Stimulated activated CD4-positive, alpha-beta T cell treated with anti-CD3 and anti-CD28 coated beads, Interleukin-2, amount 100 ng/mL, for 24 hours (primary cell): ENCODE measurements around the gene LYSMD4.

Experiments
- DNase-seq, 2 donors: peaks; one replicate each; pipeline ENCODE4 v3.0.0-alpha.2; 2020

LYSMD4 gene

DNA sequence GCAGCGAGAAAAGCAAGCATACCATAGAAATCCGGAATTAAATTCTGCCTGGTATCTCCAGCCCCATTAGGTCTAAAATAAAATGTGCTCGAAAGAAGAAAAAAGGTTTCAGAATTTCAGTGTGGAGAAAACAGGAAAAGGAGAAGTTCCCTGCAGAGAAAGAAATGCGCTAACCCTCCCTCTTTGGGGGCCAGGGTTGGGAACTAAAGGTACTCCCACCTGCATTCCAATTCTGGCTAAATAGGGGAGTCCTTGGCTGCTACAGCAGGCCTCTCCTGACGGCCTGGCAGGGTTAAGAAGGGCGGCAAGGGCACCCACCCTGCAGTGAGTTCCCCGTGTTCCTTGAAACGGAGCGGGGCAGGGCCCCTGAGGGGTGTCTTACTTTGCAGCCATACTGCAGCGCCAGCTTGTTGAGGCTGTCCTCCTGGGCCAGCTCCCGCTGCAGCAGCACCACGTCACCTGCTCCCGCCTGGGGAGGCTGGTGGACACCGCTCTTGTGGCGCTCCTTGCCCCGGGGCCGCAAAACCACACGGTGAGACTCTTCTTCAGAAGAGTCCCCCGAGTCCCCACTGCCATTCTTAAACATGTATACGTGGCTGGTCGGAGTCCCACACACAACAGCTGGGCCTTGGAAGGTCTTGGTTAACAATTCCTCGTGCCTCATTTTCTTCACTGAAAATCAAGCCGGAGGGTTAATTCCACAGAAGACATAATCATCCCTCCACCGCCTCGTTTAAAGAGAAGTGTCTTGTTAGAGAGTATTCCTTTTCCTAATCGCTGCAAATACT, 1.7 kb downstream of the LYSMD4 start:
- DNase-seq, result no peak

DNA sequence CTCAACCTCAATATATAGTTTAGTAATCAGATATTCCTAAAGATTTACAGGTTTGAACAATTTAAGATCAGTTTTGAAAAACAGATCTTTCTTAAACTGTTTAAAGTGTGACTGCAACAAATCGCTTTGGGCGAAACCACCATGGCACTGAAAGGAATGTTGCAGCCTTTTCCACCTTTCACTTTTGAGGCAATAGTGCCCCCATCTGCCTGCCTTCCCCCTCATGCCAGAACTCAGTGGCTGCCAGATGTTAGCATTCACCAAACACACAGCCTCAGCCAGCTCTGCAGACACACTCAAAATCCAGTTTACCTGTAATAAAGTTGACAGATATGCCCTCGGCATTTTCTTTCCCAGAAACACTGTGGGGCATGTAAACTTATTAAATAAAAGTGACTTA, 3.3 kb downstream of the LYSMD4 start:
- peak in 1 of 2 donors; percentile 12 for DNase-seq

DNA sequence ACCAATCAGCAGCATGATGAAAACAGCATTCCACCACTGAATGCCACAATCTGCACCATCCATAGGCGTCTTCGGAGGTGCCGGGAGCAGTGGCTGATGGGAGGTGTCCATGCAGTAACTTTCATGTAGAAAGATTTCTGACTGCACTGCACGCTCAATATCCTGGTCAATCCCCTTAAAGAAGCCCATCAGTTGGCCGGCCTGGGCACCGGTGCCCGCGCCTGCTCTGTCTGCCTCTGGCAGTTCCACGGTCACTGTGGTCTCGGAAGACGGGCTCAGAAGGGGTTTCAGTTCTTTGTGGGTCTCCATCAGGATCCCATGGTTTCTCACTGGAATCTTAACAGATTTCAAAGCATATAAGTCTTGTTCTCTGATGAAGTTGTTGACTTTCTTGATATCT, 3.9 kb downstream of the LYSMD4 start:
- DNase-seq, result no peak

DNA sequence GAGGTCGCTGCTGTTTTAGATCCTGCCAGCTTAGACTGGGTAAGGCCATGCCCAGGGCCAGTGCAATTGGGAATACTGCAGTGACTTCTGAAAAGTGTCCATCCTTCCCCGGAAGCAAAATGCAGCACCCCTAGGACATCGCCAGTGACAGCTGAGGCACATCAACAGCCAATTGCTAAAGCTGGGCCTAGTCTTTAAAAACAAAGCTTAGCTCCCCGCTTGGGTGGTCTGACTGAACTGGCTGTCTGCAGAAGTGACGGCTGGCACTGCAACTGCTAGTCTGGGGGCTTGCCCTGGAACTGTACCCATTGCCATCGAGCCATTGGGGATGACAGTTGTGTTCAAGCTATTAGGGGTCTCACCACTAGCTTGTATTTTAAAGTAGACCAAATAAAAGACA, 4.3 kb downstream of the LYSMD4 start:
- DNase-seq, result no peak

DNA sequence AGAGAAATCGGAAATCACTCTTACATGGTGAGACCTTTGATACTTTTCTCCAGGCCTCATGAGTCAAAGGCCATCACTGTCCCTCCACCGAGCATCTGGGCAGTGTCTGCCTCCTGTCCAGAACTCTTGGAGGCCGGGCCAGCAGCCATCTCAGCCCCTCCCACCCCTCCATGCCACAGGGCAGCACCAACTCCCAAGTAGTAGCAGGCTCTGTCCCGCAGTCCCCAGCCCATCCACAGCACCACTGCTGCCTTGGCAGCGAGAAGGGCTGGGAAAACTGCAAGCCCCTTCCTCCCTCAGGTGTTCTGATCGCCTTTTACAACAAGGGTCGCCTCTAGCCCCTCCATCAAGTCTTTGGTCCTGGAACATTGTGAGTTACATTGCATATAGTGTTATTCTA, 5.5 kb downstream of the LYSMD4 start:
- DNase-seq, result no peak

DNA sequence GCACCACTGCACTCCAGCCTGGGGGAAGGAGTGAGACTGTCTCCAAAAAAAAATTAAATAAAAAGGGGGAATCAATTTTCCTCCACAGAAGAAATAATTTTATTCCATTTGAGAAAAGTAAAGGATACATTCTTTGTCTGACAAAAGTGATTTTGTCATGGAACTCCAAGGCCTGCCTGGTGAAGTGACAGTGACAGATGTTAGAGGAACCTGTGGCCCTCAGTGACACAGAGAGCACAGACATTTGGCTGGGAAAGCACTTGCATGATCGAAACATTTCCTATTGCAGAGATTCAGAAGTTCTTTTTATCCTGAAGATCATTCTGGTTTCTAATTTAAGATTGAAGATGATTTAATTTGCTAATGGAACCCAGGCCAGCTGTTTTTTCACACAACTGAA, 5.9 kb downstream of the LYSMD4 start:
- DNase-seq, result no peak

DNA sequence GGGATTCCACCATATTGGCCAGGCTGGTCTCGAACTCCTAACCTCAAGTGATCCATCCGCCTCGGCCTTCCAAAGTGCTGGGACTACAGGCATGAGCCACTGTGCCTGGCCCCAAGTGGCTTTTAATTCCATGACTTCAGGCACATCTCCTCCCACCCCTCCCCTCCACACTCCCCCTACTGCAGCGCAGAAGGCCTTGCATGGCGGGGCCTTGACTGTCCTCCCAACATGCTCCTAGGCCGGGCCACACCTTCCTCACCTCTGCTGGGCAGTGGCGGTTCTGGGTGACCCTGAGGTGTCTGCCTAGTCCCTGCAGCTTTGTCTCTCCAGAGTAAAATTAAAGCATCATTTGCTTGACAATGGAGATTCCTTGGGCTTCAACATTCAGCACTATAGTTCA, 6.9 kb downstream of the LYSMD4 start:
- DNase-seq, result no peak

DNA sequence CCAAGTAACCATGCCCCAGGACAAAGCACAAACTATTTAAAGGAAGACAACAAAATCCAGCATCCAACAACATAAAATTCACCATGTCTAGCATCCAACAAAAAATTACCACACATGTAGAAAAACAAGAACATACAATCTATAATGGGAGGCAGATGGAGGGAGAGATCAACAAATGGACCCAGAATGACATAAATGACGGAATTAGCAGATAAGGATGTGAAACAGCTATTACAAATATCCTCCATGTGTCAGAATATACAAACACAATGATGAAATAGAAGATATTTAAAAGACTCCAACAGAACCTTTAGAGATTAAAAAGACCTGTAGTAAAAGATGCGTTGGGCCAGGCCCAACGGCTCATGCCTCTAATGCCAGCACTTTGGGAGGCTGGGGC, 10.8 kb downstream of the LYSMD4 start:
- no peak for DNase-seq

DNA sequence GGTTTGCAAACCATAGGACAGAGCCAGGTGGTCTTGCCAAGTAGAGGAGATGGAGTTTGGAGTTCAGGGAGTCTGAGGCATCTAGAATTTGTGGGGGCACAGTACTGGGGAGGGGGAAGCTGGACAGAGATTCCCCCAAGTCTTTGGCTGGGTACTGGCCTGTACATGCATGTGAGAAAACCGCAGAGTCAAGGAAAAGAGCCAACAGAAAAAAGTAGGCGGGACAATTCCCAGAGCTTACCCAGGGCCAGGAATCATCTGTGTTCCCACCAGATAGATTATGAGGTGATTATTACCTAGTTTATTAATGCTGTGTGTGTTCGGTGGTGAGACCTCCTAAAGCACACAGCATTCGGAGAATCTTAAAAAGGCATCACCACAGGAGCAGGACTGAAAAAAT, 11.3 kb downstream of the LYSMD4 start:
- DNase-seq, result no peak

DNA sequence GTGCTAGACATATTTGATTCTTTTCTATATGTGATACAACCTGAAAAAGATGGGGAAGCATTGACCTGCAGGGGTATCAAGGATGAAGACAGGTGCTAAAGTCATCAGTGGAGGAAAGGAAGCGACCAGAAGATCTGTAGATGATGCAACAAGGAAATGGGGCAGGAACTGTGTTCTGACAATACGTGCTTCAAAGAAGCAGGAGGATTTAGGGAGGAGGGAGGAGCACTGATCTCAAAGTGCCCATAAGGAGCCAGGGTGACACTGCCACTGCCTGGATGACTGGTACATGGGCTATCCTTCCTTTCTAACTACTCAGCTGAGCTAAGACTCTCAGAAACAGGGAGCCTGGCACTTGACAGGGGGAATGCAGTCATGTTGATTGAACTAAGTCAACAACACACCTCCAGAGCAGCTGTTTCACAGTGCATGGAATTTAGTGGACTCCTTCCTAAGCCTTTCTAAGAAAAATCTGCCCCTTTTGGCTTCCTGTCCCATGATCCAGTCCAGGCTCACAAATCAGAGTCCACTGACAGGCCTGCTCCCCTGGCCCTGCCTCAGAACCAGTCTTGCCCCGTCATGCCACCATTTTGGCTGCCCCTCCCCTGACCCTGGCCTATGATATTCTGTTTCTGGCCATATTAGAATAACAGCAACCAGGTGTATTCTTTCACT, 12.0 kb downstream of the LYSMD4 start:
- DNase-seq, result no peak

DNA sequence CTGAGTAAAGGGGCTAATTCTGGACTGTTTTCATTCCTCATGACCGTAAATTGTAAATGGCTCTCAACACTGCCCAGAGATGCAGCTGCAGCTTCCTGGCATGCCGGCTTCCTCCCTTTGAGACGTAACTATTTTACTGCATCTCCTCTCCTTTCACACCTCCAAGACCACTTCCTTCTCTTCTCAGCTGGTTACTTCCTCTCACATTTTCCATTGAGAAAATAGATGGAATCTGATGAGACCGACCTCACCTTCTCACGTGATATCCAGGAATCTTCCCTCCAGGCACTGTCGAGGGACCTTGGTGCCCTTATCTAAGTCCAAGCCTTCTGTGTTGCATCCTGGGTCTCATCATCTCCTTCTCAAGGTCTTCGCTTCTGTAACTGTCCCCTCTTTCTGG, 12.7 kb downstream of the LYSMD4 start:
- peak in 1 of 2 donors; percentile 21 for DNase-seq

DNA sequence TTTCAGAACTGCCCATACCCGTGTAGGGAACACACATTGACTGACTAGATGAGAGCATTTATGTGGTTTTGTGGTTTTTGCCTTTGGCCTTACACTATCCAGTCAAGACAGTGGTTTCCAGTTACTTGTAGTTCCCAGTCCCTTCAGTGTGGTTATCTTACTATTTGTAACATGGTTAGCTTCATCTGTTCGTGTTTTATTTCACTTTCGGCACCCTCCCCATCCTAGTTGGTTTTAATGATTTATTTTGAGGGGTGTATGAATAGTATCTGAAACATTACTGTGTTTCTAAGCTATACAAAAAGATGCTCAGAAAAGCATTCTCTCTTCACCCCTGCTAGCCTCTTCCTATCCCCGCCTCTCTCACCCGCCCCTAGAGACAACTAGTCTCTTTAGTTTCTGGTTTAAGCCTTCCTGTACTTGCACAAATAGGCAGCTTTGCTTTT, 14.1 kb downstream of the LYSMD4 start:
- no peak for DNase-seq

DNA sequence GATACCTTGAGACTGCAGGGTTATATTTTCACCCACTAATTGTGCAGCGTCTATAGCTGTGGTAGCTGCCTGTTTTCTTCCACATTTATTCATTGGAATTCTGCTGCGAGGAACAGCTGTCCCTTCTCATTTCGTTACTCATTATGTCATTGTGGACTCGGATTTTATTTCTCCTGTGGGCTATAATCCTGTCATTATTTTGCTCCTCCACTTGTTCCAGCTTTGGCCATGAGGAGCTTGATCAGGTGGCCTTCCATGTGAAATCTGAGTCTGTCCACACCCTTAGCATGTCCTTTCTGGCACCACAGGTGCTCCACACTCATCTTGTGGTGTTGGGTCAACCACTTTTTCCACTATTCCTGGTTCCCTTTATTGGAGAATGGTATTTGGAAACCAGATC, 14.8 kb downstream of the LYSMD4 start:
- no peak for DNase-seq

DNA sequence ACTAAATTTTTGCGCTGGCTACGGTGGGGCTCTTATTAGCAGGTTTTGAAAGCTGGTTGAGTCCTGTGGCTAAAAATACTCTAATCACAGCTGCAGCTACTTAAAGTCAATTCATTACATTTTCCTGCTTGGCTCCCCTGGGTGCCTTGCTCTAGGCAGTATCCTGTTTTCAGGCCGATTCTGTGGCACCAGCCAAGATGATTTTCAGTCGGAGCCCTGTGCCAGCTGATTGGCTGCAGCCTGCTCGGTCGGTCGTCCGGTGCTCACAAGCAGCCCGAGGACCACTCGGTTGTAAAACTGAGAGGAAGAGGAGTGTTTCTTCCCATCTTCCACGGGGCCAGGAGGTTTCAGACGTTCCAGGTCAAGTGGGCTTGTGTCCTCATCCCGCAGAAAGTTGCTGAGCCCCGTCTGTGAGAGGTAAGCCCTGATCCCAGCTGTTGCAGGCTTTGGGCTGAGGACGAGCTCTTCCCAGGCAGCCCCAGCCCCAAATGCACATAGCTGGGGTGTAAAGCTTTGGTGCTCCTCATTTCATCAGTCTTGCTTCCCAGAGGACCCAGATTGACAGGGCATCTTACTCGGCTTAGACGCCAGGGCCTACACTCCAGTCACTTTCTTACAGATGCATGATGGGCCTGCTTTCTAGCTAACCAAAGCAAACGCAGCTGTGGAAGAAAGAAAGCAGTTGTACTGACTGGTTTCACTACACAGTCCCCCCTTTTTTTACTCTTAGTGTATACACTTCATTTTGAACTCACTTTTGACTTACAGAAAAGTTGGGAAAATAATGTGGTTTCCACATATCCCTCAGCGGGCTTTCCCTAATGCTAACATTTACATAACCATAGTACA, 15.9 kb downstream of the LYSMD4 start:
- DNase-seq, result no peak

DNA sequence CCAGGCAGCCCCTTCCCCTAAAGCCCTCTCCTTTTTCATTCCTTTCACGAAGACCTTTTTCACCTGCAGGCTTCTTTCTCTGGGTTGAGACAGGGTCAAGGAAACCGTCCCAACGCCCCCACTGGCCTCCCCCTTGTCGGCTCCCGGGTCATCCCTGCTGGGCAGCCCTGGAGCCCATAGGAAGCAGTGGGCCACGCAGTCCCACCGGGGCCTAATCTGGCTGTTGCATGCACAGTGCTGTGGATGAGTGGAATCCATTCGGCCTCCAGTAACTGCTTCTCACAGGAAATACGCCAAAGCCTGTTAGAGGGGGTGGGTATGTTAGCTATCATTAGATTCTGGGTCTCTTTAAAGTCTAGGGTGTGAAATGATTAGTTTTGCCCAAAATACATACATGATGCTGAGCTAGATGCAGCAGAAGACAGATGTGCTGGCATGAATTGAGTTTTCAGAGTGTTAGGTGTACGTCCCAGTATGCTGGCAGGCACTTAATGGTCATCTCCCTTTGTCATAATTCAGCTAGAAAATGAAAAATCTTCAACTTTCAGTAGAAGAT, 16.6 kb downstream of the LYSMD4 start:
- DNase-seq, result no peak

DNA sequence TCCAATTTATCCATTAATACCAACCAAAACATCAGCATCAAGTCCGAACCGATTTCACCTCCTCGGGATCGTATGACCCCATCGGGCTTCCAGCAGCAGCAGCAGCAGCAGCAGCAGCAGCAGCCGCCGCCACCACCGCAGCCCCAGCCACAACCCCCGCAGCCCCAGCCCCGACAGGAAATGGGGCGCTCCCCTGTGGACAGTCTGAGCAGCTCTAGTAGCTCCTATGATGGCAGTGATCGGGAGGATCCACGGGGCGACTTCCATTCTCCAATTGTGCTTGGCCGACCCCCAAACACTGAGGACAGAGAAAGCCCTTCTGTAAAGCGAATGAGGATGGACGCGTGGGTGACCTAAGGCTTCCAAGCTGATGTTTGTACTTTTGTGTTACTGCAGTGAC, 20.8 kb downstream of the LYSMD4 start:
- no peak for DNase-seq

DNA sequence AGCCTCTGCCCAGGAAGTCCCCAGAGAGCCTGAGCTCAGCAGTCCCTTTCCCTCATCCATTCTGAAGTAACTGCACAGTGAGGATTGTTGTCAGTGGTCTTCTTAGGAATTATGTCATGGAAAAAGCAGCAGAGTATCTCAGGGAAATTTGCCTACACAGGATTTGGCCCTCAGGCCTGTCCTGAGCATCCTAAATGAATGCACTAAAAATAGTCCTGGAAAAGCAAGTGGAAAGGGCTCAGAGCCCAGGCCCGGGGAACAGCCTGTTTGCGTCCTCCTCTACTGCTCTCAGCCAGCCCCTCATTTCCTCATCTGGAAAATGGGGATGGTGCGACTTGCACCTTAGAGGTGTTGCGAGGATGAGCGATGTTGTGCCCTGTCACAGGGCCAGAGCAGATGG, 21.6 kb downstream of the LYSMD4 start:
- DNase-seq, result no peak

DNA sequence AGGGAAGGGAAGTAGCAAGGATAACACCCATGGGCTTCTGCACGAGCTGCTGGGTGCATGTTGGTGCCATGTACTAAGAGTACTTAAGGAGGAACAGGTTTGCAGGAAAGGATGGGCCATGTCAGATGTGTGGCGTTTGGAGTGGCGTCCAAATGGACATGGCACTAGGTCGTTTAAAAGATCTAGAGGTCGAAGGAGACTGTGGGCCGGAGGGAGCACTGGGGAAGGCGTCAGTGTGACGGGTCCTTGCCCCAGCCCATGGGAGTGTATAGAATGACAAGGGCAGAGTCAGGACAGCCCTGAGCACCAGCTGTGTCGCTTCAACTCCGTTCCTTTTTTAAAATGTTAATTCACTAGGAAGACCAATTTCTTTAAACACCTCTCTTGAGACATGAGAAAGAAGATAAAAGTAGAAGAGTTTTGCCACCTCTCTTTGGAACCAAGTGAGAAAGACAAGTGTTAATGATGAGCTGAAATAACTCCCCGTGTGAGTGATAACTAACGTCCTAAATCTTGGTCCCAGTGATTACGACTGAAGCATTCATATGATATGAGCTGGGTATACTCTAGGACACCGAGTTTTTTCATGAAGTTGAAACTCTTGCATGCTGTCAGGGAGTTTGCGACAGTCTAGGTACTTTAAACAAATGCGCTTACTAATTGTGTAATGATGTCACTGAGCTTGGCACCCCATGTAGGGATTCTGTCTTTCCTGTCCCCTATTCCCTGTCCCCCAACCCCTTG, 23.8 kb downstream of the LYSMD4 start:
- no peak for DNase-seq

DNA sequence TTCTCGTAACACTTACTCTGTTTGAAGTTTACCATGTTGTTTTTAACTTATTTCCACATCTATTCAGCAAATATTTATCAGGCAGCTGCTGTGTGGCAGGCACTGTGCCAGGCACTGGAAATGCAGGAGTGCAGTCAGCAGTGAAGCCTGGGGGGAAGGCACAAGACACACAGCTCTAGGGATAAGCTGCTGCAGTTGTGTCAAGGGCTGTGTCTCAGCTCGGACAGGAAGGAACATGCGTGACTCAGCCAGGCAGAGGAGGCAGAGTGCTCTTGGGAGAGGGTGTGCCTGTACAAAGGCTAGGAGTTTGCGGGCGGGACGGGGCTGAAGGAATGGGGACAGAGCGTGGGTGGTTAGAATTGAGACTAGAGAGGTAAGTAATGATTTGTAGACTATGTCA, 24.7 kb downstream of the LYSMD4 start:
- DNase-seq, result no peak

DNA sequence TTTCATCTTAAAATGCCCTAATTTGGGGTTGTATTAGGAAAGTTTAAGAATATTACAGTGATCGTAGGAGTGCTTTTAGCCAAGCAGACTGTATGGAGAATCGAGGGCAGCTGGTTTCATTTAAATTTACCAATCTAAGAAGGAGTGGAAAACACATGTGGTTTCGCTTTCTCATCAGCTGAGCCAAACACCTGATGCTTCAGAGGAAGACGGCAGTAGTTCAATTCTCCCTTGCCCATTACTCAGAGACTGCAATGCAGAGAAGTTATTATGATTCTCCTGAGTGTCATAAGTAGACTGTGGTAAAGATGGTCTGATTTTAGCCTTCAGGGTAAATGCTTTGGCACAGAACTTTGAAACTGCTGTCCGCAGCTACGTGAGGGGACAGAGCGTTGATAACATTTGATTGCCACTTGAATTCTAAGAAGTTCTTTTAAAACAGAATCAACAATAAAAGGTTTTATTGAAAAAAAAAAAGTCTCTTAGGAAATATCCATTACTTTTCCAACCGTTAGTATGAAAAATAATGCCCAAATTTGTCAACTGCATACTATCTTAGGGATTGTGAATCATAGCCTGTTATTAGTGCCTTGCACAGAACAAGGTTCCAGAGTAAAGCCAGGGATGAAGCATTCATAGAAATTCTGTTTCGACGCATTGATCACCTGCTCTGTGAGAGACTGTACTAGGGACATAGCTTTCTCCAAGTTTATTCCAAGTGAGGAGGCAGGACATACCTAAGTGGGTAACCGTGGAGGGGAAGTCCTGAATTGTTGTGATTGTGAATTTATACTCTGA, 25.6 kb downstream of the LYSMD4 start:
- no peak for DNase-seq

DNA sequence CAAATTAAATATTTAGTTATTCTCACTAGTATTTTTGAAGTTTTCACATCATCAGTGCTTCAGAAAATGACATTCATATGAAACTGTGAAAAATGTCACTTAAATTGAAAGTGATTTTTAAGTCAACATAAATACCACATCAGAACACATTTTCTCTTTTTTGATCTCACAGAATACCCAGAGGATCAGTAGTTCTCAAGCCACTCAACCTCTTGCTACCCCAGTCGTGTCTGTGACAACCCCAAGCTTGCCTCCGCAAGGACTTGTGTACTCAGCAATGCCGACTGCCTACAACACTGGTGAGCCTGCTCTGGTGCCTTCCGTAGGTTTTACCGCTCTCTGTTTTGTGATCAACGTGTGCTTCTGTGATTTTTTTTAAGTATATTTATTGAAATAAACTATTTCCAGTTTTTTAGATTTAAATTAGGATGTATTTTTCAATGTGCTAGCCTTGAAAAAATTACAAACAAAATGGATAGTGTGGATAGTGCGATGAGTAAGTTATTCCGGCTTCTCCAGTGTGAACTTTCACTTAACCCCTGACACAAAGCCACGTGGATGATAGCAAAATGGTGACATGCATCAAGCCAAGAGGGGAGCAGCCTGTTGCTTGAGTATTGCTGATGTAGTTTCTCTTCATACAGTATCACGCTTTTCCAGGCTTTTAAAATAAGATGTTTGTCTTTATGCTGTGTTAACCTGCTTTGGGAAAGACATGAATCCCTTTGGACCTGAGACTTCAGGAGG, 26.5 kb downstream of the LYSMD4 start:
- peak; percentile 34 to 40 for DNase-seq
